ENCODE measurements around the gene PRICKLE2.

The PRICKLE2 gene

GRCh38 chr3:64247991-64248646 is 22.9 kb upstream of the PRICKLE2 start:
- DNase-seq (no peak), ATAC-seq (no peak)

- no peak for ATAC-seq
- no peak for DNase-seq
These were observed 19.0 kb upstream of the PRICKLE2 start for GRCh38 chr3:64244011-64244942.

GRCh38 chr3:64242435-64242834 is 17.2 kb upstream of the PRICKLE2 start:
- DNase-seq: no peak
- ATAC-seq: no peak

GRCh38 chr3:64240959-64241358 is 15.7 kb upstream of the PRICKLE2 start:
- ATAC-seq: no peak
- DNase-seq: no peak

- ATAC-seq (no peak), DNase-seq (no peak)
These were observed 15.1 kb upstream of the PRICKLE2 start for GRCh38 chr3:64240396-64240795.

- ATAC-seq (no peak), DNase-seq (no peak)
These were observed 14.6 kb upstream of the PRICKLE2 start for GRCh38 chr3:64239841-64240240.

- no peak for DNase-seq
These were observed 13.9 kb upstream of the PRICKLE2 start for GRCh38 chr3:64238971-64239667.

GRCh38 chr3:64237083-64237482 is 11.8 kb upstream of the PRICKLE2 start:
- no peak for ATAC-seq

More at GRCh38 chr3:64238971-64239667, 13.9 kb upstream of the PRICKLE2 start:
- no peak for ATAC-seq

GRCh38 chr3:64235605-64236004 is 10.3 kb upstream of the PRICKLE2 start:
- ATAC-seq (no peak), DNase-seq (no peak)

More at GRCh38 chr3:64237083-64237482, 11.8 kb upstream of the PRICKLE2 start:
- DNase-seq: no peak

GRCh38 chr3:64234571-64234970 is 9.3 kb upstream of the PRICKLE2 start:
- DNase-seq (no peak), ATAC-seq (no peak)

GRCh38 chr3:64232821-64233220 is 7.6 kb upstream of the PRICKLE2 start:
- ATAC-seq: no peak
- DNase-seq: no peak

- ATAC-seq: no peak
These were observed 4.6 kb upstream of the PRICKLE2 start for GRCh38 chr3:64229903-64230302.

GRCh38 chr3:64228110-64228509 is 2.8 kb upstream of the PRICKLE2 start:
- ATAC-seq (no peak), DNase-seq (no peak)

More at GRCh38 chr3:64229903-64230302, 4.6 kb upstream of the PRICKLE2 start:
- no peak for DNase-seq

- DNase-seq: no peak
These were observed 1.5 kb upstream of the PRICKLE2 start for GRCh38 chr3:64226730-64227129.

GRCh38 chr3:64225695-64226499 is 631 bp upstream of the PRICKLE2 start:
- no peak for DNase-seq
- ATAC-seq: no peak

More at GRCh38 chr3:64226730-64227129, 1.5 kb upstream of the PRICKLE2 start:
- no peak for ATAC-seq

- no peak for DNase-seq
- ATAC-seq: no peak
These were observed 1.2 kb downstream of the PRICKLE2 start for GRCh38 chr3:64223791-64224745.

GRCh38 chr3:64222501-64223111 is 2.7 kb downstream of the PRICKLE2 start:
- ATAC-seq (no peak), DNase-seq (no peak)

GRCh38 chr3:64221571-64222257 is 3.6 kb downstream of the PRICKLE2 start:
- DNase-seq (no peak), ATAC-seq (no peak)

GRCh38 chr3:64220161-64220914 is 4.9 kb downstream of the PRICKLE2 start:
- ATAC-seq: no peak
- DNase-seq: no peak

All from stimulated activated naive CD8-positive, alpha-beta T cell treated with anti-CD3 and anti-CD28 coated beads, Interleukin-15, Interleukin-2, amounts not matched to agents 100 U/mL and 50 U/mL, for 24 hours (primary cell).